Measurements from ENCODE around the gene EED. TPM values are rescaled to one million over a fixed set of nuclear protein-coding genes. Genes with fewer than 3 reads are reported as not detected.

The EED gene
- total and polyA plus RNA-seq, 4 donors = 5.4 to 17.1 (median 8.2) TPM

- 67% methylated on average over 2 of the region's 2 CpGs for WGBS
- TF ChIP-seq ZBTB33 (IDR thresholded peaks at IDR 0.05) = no peak
- TF ChIP-seq YY1 (IDR thresholded peaks at IDR 0.05) = no peak
- TF ChIP-seq REST (IDR thresholded peaks at IDR 0.05) = no peak
- TF ChIP-seq FOXA1 (IDR thresholded peaks at IDR 0.05) = no peak
- TF ChIP-seq SP1 (IDR thresholded peaks at IDR 0.05) = no peak
- no peak for TF ChIP-seq HNF4G (IDR thresholded peaks at IDR 0.05)
- TF ChIP-seq RAD21 (IDR thresholded peaks at IDR 0.05) = no peak
- no peak for TF ChIP-seq CTCF (IDR thresholded peaks at IDR 0.05; ENCODE audit: low read depth, low read length, missing input control)
- no peak for TF ChIP-seq EGR1 (IDR thresholded peaks at IDR 0.05; ENCODE audit: low read depth in 2 of 2)
- TF ChIP-seq JUND (IDR thresholded peaks at IDR 0.05) = no peak
- TF ChIP-seq GABPA (IDR thresholded peaks at IDR 0.05 in 1 of 2, conservative IDR thresholded peaks at IDR 0.05 in 1 of 2) = no peak
- H3K9me3 ChIP-seq (ENCODE audit: control insufficient read depth in 4 of 4, low read length in 3 of 4) = no peaks in the 10 kb centered on the region
- no peak overlapping the region for H3K9ac ChIP-seq (ENCODE audit: low read depth in 1 of 2, low read length in 2 of 2)
- no peaks in the 10 kb centered on the region for H3K4me1 ChIP-seq (ENCODE audit: control insufficient read depth in 4 of 4, insufficient read depth in 4 of 4, low read length in 3 of 4)
- H3K27me3 ChIP-seq (ENCODE audit: control insufficient read depth in 4 of 4, insufficient read depth in 4 of 4, low read length in 3 of 4) = no peaks in the 10 kb centered on the region
- H3K27ac ChIP-seq (ENCODE audit: low read depth in 1 of 2, low read length in 2 of 2) = no peak overlapping the region
- DNase-seq (ENCODE audit: low spot score) = no peak
- H3K36me3 ChIP-seq (ENCODE audit: control insufficient read depth in 4 of 4, insufficient read depth in 3 of 4, low read depth in 1 of 4, low read length in 3 of 4) = no peaks in the 10 kb centered on the region
- H3K4me3 ChIP-seq (ENCODE audit: low read depth in 1 of 3, low read length in 3 of 3) = no peak overlapping the region
Measured at GRCh38 chr11:86234831-86235461, 9.6 kb upstream of the EED start.

GRCh38 chr11:86237267-86237804 lies 7.2 kb upstream of the EED start:
- no peaks in the 10 kb centered on the region for H3K36me3 ChIP-seq (ENCODE audit: control insufficient read depth in 4 of 4, insufficient read depth in 3 of 4, low read depth in 1 of 4, low read length in 3 of 4)
- no peak overlapping the region for H3K4me3 ChIP-seq (ENCODE audit: low read depth in 1 of 3, low read length in 3 of 3)
- H3K9me3 ChIP-seq (ENCODE audit: control insufficient read depth in 4 of 4, low read length in 3 of 4) = no peaks in the 10 kb centered on the region
- no peaks in the 10 kb centered on the region for H3K4me1 ChIP-seq (ENCODE audit: control insufficient read depth in 4 of 4, insufficient read depth in 4 of 4, low read length in 3 of 4)
- no peaks in the 10 kb centered on the region for H3K27me3 ChIP-seq (ENCODE audit: control insufficient read depth in 4 of 4, insufficient read depth in 4 of 4, low read length in 3 of 4)
- no peak for DNase-seq (ENCODE audit: low spot score)
- H3K27ac ChIP-seq (ENCODE audit: low read depth in 1 of 2, low read length in 2 of 2) = no peak overlapping the region
- WGBS = 93% methylated on average over 9 of the region's 9 CpGs
- no peak overlapping the region for H3K9ac ChIP-seq (ENCODE audit: low read depth in 1 of 2, low read length in 2 of 2)
- no peak for TF ChIP-seq TAF1 (conservative IDR thresholded peaks at IDR 0.05)
- TF ChIP-seq JUND (IDR thresholded peaks at IDR 0.05) = no peak
- TF ChIP-seq YY1 (IDR thresholded peaks at IDR 0.05) = no peak
- TF ChIP-seq HNF4G (IDR thresholded peaks at IDR 0.05) = no peak
- no peak for TF ChIP-seq NR2F2 (IDR thresholded peaks at IDR 0.05)
- no peak for TF ChIP-seq EGR1 (IDR thresholded peaks at IDR 0.05; ENCODE audit: low read depth in 2 of 2)
- TF ChIP-seq RXRA (IDR thresholded peaks at IDR 0.05) = no peak
- no peak for TF ChIP-seq MAX (IDR thresholded peaks at IDR 0.05)
- TF ChIP-seq RAD21 (IDR thresholded peaks at IDR 0.05) = no peak
- TF ChIP-seq HNF4A (conservative IDR thresholded peaks at IDR 0.05) = no peak
- TF ChIP-seq SP1 (IDR thresholded peaks at IDR 0.05) = no peak
- TF ChIP-seq CTCF (IDR thresholded peaks at IDR 0.05; ENCODE audit: low read depth, low read length, missing input control) = no peak
- TF ChIP-seq REST (IDR thresholded peaks at IDR 0.05) = no peak
